Adipocyte (in vitro differentiated cells): ENCODE measurements around the gene BAAT.
"Not testable (repeated sequence)": the region's sequence is repeated elsewhere in the genome, so short reads cannot be mapped to it uniquely, and the experiment has no call there.

ENCODE experiments used
- DNase-seq: peaks from one replicate; pipeline ENCODE4 v3.0.0-alpha.2; 2015; ENCODE audit warnings: low read depth
- H3K27me3 ChIP-seq: replicated peaks from 2 replicates; pipeline ENCODE4 v1.7.0; 2013; ENCODE audit warnings: mild to moderate bottlenecking, low read length, moderate library complexity; ENCODE audit not compliant: control insufficient read depth, insufficient read depth
- H3K36me3 ChIP-seq: 2 replicates; pipeline ENCODE4 v1.7.0; 2013; ENCODE audit warnings: low read length, mild to moderate bottlenecking, moderate library complexity; ENCODE audit not compliant: control insufficient read depth, insufficient read depth, severe bottlenecking
- H3K4me1 ChIP-seq: 2 replicates; pipeline ENCODE4 v1.7.0; 2013; ENCODE audit warnings: mild to moderate bottlenecking, low read length, moderate library complexity; ENCODE audit not compliant: control insufficient read depth, insufficient read depth
- H3K4me3 ChIP-seq: 2 replicates; pipeline ENCODE4 v1.7.0; 2013; ENCODE audit warnings: mild to moderate bottlenecking, low read length, moderate library complexity
- H3K9ac ChIP-seq: 2 replicates; pipeline ENCODE4 v1.7.0; 2013; ENCODE audit warnings: mild to moderate bottlenecking, low read length, moderate library complexity
- H3K9me3 ChIP-seq: 2 replicates; pipeline ENCODE4 v1.7.0; 2013; ENCODE audit warnings: mild to moderate bottlenecking, low read length, moderate library complexity; ENCODE audit not compliant: control insufficient read depth

The BAAT gene

DNA sequence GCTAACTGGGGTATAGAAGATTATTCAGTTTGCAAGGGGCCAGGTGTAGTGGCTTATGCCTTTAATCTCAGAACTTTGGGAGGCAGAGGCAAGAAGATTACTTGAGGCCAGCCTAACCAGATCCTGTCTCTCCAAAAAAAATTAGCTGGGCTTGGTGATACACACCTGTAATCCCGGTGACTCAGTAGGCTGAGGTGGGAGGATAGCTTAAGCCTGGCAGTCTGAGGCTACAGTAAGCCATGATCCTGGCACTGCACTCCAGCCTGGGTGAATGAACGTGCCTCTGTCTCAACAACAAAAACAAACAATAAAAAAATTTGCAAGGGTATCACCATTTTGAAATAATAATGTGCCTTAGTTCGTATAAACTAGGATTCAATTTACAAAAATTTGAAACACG is 51.3 kb downstream of the BAAT start:
- Histone ChIP-seq H3K4me3 (no peak overlapping the region), H3K27me3 (no peaks in the 10 kb centered on the region), H3K9me3 (no peaks in the 10 kb centered on the region), H3K4me1 (no peaks in the 10 kb centered on the region), H3K36me3 (no peaks in the 10 kb centered on the region), H3K9ac (no peak overlapping the region)
- DNase-seq, result no peak

DNA sequence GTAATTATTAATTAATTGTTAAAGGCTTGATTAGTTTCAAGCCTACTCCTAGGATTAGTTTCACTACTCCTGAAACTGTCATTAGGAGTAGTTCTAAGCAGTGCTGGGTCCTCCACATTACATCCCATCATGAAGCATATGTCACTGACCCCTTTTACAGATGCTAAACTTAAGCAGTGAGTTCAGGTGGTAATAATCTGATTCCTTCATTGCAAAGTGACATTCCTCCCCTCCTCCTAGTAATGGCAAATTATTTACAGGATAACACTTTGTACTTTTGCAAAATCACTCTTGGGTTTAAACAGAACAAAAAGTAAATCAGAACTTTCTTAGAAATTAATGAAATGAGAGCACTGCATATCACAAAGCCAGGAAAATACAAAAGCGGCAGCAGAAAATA is 52.4 kb downstream of the BAAT start:
- Histone ChIP-seq H3K4me3 (no peak overlapping the region), H3K4me1 (no peaks in the 10 kb centered on the region), H3K36me3 (no peaks in the 10 kb centered on the region), H3K9ac (no peak overlapping the region), H3K9me3 (peaks cover 3% of the 10 kb centered on the region), H3K27me3 (no peaks in the 10 kb centered on the region)
- no peak for DNase-seq

DNA sequence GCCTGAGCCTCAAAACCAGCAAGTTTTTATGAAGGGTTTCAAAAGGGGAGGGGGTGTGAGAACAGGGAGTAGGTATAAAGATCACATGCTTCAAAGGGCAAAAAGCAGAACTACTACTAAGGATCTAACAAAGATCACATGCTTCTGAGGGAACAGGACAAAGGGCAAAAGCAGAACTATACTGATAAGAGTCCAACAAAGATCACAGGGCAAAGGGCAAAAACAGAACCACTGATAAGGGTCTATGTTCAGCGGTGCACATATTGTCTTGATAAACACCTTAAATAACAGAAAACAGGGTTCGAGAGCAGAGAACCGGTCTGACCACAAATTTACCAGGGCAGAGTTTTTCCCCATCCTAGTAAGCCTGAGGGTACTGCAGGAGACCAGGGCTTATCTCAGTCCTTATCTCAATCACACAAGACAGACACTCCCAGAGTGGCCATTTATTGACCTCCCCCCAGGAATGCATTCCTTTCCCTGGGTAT is 57.3 kb downstream of the BAAT start:
- not testable (repeated sequence) for H3K4me3 ChIP-seq

DNA sequence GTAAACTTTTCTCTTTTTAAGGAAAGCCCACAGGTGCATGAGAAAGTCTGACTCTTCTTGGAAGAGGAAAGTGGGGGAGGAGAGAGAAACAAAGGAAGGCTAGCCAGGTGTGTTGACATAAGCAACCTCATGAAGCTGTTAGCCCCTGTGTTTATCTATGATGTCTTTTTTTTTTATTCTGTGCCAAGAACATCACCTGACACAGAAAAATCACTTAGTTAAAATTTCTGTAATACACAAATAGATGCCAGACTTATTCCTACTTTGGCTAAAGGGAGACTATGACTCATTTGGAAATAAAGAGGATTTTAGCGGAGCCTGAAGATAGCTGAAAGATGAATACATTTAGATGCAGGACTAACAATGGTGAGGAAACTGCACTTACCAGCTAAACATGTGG is 58.3 kb downstream of the BAAT start:
- H3K9ac ChIP-seq, result no peak overlapping the region
- no peak for DNase-seq

More for the DNA sequence above, 57.3 kb downstream of the BAAT start:
- H3K36me3 ChIP-seq, H3K4me1 ChIP-seq, H3K27me3 ChIP-seq, H3K9me3 ChIP-seq, H3K9ac ChIP-seq, DNase-seq: not testable (repeated sequence)

DNA sequence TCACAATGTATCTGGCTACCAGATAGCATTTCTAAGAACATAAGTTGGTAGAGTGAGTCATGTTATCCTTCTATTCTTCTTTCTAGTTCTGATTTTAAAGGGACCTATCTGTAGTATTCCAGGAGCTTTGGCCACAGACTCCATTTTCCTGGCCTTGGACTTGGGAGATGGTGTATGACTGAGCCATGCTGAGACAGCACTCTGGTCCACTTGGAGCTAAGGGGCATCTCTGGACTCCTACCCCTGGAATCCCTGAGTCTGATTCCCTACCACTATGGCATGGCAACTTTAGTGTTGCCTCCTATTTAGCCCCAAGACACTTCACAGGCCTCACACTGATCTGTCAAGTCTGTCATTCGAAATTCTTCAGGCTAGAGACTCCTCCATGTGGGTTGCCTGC is 58.8 kb downstream of the BAAT start:
- DNase-seq, result no peak
- no peaks in the 10 kb centered on the region for H3K27me3 ChIP-seq
- H3K4me3 ChIP-seq, result no peak overlapping the region
- H3K9ac ChIP-seq, result no peak overlapping the region
- peaks cover 3% of the 10 kb centered on the region for H3K9me3 ChIP-seq
- H3K4me1 ChIP-seq, result no peaks in the 10 kb centered on the region
- no peaks in the 10 kb centered on the region for H3K36me3 ChIP-seq

More for the DNA sequence above, 58.3 kb downstream of the BAAT start:
- Histone ChIP-seq H3K4me3 (no peak overlapping the region), H3K36me3 (no peaks in the 10 kb centered on the region), H3K27me3 (no peaks in the 10 kb centered on the region), H3K4me1 (no peaks in the 10 kb centered on the region), H3K9me3 (peaks cover 3% of the 10 kb centered on the region)

DNA sequence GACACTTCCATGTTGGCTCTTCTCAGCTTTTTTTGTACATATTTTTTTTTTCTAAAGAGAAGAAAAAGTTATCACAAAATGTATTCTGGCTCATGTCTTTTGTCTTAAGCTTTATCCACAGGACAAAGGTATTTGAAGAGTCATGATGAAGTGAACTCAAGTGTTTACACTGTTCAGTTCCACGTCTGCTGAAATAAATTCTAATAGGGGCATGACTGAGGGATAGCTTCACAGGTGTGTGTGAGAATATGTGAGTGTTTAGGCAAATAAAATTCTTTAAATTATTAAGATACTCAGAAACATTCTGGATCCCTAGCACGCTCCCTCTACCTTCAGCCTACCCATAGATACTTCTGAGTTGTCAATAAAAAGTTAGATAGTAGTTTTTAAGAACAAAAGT is 59.8 kb downstream of the BAAT start:
- no peak overlapping the region for H3K9ac ChIP-seq
- H3K4me1 ChIP-seq, result no peaks in the 10 kb centered on the region
- no peaks in the 10 kb centered on the region for H3K36me3 ChIP-seq
- no peak overlapping the region for H3K4me3 ChIP-seq
- H3K27me3 ChIP-seq, result no peaks in the 10 kb centered on the region
- no peak for DNase-seq
- H3K9me3 ChIP-seq, result peaks cover 3% of the 10 kb centered on the region

DNA sequence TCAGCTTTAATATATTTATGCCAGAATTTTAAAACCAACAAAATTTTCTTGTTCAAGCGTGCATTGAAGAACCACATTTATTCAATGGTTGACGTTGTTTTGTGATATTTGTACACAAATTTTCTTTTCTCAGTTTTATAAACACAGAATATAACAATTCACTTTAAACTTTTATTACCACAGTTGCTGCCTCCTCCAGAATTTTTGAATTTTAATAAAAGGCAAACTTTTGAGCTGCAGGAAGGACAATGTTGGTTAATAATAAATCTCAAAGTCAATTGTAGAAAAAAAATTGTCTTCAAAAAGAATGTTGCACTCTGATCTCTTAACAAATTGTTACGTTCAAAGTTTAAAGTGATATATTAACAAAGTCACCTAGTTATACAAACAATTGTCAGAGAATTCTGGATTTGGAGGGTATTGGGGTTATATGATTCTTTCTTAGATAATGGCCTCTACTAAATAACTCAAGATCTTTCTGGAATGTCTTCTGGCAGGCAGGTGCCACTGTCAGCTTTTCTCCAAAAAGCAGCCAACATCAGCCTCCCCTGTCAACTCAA is 60.5 kb downstream of the BAAT start:
- Histone ChIP-seq H3K36me3 (no peaks in the 10 kb centered on the region), H3K4me3 (no peak overlapping the region), H3K4me1 (no peaks in the 10 kb centered on the region), H3K9ac (no peak overlapping the region), H3K27me3 (peaks cover 3% of the 10 kb centered on the region), H3K9me3 (peaks cover 3% of the 10 kb centered on the region)
- DNase-seq, result no peak

DNA sequence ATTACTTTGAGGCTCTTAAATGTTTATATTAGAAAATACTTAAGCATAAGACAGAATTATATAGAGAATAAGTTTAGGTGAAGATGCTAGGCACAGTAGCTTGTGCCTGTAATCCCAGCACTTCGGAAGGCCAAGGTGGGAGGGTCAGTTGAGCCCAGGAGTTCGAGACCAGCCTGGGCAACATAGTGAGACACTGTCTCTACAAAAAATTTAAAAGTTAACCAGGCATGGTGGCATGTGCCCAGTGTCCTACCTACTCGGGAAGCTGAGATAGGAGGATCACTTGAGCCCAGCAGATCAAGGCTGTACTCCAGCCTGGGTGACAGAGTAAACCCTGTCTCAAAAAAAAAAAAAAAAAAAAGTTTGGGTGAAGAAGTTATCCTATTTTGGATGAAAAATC is 61.7 kb downstream of the BAAT start:
- peaks cover 3% of the 10 kb centered on the region for H3K27me3 ChIP-seq
- no peak overlapping the region for H3K9ac ChIP-seq
- peaks cover 2% of the 10 kb centered on the region for H3K9me3 ChIP-seq
- no peak overlapping the region for H3K4me3 ChIP-seq
- no peak for DNase-seq
- H3K4me1 ChIP-seq, result no peaks in the 10 kb centered on the region
- H3K36me3 ChIP-seq, result no peaks in the 10 kb centered on the region

DNA sequence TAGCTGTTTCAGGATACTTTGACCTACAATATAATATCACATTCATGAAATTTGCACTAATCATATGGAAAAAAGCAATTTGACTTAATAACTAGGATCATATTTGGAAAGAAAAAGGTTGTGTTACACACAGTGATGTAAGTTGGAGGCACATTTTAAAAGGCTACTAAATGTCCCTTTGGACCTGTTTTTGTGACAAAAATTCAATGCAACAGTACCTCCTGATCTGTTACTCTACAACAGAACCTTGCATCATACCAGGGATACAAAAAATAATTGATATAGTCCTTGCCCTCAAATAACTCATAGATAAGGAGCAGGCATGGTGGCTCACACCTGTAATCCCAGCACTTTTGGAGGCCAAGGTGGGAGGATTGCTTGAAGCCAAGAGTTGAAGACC is 67.1 kb downstream of the BAAT start:
- H3K4me1 ChIP-seq, result peaks cover 1% of the 10 kb centered on the region
- DNase-seq, result no peak
- H3K9me3 ChIP-seq, result no peaks in the 10 kb centered on the region
- H3K27me3 ChIP-seq, result peaks cover 3% of the 10 kb centered on the region
- H3K4me3 ChIP-seq, result no peak overlapping the region
- H3K36me3 ChIP-seq, result no peaks in the 10 kb centered on the region
- no peak overlapping the region for H3K9ac ChIP-seq

DNA sequence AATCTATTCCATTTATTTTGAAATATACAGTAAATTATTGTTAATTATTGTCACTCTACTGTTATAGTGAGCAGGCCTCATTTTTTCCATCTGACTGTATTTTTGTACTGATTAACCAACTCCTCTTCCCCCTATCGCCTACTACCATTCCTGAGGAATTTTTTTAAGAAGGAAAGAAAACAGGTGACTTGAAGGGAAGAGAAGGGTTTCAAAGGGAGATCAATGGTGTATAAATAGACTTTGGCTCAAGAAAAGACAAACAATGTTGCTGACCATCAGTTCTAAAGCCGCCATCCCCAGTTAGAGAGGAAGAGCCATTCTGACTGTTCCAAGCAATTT is 69.7 kb downstream of the BAAT start:
- no peaks in the 10 kb centered on the region for H3K9me3 ChIP-seq
- H3K4me3 ChIP-seq, result no peak overlapping the region
- peaks cover 7% of the 10 kb centered on the region for H3K27me3 ChIP-seq
- peaks cover 5% of the 10 kb centered on the region for H3K4me1 ChIP-seq
- no peak for DNase-seq
- H3K36me3 ChIP-seq, result no peaks in the 10 kb centered on the region
- H3K9ac ChIP-seq, result no peak overlapping the region

DNA sequence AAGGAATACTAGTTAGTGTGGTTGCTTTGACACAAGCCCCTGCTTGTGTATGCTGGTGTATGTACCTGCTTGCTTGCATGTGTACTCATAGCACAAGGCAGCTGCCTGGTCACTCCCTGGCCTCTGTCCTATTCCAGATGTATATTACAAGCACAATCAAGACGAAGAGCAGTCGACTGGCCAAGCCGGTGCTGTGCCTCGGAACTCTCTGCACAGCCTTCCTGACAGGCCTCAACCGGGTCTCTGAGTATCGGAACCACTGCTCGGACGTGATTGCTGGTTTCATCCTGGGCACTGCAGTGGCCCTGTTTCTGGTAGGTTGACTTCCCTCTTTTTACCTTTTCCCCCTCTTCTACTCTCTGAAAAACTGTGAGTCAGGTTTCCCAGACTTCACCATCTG is 72.1 kb downstream of the BAAT start:
- Histone ChIP-seq H3K36me3 (no peaks in the 10 kb centered on the region), H3K4me3 (no peak overlapping the region), H3K9me3 (no peaks in the 10 kb centered on the region), H3K9ac (no peak overlapping the region), H3K4me1 (peaks cover 5% of the 10 kb centered on the region), H3K27me3 (peaks cover 25% of the 10 kb centered on the region)
- no peak for DNase-seq

DNA sequence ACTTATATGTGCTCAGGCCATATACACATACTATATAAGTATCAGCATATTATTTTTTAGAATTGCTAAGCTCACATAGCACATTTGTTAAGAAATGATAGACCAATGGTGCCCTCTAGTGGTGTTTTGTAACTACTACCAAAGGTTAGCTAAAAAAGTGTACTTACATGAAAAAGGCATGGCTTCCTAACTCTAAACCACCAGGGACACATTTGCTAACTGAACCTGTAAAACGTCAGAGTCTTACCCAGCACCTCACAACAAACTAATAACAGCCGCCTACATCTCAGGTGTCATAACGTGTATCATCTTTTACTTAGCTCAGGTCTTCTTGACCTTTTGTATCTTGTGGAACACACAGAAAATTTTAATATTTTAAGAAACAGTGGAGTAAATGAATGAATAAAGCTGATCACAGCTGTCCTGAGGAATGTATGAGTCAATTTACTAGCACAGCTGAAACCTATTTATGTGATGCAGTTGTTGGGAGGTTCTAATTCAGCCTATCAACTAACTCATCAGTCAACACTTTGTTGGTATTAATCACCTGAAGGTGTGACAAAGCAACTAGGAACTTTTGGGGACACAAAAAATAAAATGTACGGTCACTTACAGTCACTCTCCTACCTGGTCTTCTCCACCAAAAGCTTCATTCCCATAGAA is 72.9 kb downstream of the BAAT start:
- H3K4me3 ChIP-seq, result no peak overlapping the region
- DNase-seq, result peak; percentile 95

More for the DNA sequence above, 72.9 kb downstream of the BAAT start:
- Histone ChIP-seq H3K9me3 (no peaks in the 10 kb centered on the region), H3K36me3 (no peaks in the 10 kb centered on the region), H3K9ac (no peak overlapping the region), H3K27me3 (peaks cover 28% of the 10 kb centered on the region), H3K4me1 (peaks cover 5% of the 10 kb centered on the region)
